GM19023 (cell line): ENCODE measurements around the gene FUOM.
"Not testable (repeated sequence)": the region's sequence is repeated elsewhere in the genome, so short reads cannot be mapped to it uniquely, and the experiment has no call there.

Experiments used
- ATAC-seq: cut with Tn5 transposase; IDR thresholded peaks from one replicate; pipeline ENCODE4 v1.9.1; 2021; ENCODE audit warnings: mild to moderate bottlenecking, moderate library complexity; ENCODE audit not compliant: unreplicated experiment

Gene FUOM

GRCh38 chr10:133370030-133370786, 12.4 kb upstream of the FUOM start:
- no peak for ATAC-seq

GRCh38 chr10:133368153-133368552, 10.3 kb upstream of the FUOM start:
- ATAC-seq, result no peak

- not testable (repeated sequence) for ATAC-seq
These were observed 9.6 kb upstream of the FUOM start for GRCh38 chr10:133367461-133367860.

- ATAC-seq, result no peak
These were observed 8.9 kb upstream of the FUOM start for GRCh38 chr10:133366751-133367150.

DNA sequence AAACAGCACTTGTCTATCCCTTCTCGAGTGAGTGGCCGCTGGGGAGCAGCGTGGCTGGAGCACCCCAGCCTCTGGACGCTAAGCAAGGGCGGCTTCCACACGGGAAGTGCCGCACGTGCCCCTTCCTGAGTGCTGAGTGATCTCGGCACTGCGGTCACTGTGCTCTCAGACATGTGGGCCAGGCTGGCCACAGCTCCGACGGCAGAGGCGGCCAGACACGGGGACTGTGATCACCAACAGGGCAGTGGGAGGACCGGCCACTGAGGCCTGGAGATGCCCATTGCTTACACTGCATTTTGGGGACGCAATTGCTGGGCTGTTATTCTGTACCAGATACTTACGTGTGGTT, 8.3 kb upstream of the FUOM start:
- no peak for ATAC-seq

DNA sequence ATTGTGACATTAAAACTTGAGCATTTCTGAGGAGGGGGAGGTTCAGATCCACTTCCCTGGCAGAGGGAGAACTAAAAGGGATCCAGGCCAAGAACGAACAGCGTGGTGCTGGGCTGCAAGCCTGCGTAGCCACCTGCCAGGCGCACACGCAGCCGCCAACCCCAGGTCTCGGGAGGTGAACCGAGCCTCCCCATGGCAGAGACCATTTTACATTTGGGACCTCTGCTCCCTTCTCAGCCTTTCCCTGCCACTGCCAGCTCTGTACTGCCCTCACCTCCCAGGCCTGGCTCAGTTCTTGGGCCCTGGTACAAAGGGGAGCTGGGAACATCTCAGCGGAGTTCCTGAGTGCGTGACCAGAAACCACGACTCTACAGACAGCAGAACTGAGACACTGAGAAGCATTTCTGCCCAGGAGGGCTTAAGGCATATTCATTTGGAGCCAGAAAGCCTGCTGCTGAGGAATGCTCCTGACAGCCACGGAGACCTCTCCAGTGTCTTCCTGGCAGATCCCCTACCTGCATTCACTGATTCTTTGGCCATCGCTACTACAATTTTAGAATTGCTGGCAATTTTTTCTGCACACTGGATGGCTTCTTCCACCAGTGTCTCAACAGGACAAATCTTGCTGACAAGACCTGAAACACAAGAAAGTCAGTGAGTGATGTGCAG, 7.8 kb upstream of the FUOM start:
- ATAC-seq, result no peak

DNA sequence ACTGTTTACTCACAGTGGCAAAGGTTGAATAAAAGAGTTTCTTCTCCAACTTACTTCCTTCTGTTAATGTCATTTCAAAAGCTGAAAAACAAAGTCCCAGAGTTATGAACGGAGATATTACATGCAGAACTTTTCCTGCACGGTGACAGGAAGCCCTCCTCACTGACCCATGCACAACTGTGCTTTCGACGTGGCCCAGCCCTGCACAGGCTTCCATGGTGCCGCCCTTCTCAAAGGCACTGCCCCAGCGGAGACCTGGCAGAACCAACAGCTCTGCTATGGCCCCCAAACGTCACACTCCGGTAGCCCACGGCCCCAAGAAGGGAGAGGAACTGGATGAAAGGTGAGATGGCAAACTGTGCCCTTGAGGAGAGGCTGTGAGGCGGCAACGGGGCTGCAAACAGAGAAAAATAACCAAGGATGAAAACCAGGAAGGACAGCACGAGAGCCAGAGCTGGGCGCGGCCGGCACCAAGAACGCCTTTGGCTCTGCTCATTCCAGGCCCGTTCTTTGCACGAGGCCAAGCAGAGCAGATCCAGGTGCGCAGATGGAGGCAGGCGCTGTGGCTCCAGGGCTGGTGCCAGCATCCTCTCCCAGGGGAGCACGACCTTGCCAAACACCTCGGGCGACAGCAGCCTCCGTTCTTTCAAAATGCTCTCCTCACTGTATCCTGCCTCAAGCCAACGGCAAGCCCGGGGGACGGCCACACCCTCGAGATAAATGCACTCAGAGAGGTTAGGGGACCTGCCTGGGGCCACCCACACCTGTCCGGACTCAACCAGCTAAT, 7.0 kb upstream of the FUOM start:
- no peak for ATAC-seq

- ATAC-seq, result no peak
These were observed 5.0 kb upstream of the FUOM start for GRCh38 chr10:133362846-133363245.

GRCh38 chr10:133361773-133362441, 4.1 kb upstream of the FUOM start:
- no peak for ATAC-seq

- ATAC-seq, result no peak
These were observed 3.4 kb upstream of the FUOM start for GRCh38 chr10:133361227-133361626.

DNA sequence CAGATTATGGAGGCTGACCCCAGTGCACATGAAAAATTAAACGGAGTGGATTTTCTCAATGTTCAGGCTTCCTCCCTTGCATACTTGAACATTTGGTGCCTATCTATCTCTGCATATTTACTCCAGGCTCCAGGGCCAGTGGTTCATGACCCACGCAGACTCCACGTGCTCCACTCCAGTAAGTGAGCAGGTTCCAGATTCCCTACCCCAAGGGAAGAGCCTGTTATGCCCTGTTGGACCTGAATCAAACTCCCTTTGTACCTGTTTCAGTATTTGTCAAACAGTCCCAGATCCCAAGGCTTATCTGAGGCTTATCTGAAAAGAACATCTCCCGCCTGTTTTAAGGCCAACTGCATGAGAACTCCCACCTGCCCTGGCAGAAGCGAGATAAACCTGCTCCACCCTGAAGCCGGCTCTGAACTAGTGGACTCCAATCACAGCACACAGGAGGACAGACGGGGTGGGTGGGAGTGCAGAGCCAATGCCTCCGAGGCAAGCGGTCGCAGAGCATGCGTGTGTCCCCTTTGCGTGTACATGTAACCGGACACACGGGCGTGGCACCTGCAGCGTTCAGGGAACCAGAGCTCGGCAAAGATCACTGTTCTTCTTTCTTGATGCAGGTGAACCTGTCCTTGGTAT, 2.3 kb upstream of the FUOM start:
- no peak for ATAC-seq

- no peak for ATAC-seq
These were observed 1.7 kb upstream of the FUOM start for GRCh38 chr10:133359554-133359971.

DNA sequence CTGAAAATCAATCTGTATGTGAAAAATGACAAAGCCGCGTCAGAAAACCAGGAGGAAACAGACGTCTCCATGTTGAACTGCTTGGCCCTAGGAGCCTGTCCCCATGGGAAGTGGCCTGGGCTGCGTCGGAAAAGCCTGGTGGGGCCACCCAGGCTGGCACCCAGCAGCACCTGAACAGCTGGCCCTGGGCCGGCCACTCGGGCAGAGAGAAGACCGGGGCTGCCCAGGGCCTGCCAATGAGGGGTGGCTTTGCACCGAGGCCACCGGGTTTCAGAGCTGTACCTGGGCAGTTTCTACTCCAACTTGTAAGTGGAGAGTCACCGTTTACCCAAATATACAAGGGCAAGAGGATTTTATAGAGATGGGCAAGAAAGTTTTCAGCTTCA, 1.1 kb upstream of the FUOM start:
- ATAC-seq, result no peak

- no peak for ATAC-seq
These were observed 524 bp upstream of the FUOM start for GRCh38 chr10:133358162-133358924.

- no peak for ATAC-seq
These were observed 1.1 kb downstream of the FUOM start for GRCh38 chr10:133356549-133357284.

DNA sequence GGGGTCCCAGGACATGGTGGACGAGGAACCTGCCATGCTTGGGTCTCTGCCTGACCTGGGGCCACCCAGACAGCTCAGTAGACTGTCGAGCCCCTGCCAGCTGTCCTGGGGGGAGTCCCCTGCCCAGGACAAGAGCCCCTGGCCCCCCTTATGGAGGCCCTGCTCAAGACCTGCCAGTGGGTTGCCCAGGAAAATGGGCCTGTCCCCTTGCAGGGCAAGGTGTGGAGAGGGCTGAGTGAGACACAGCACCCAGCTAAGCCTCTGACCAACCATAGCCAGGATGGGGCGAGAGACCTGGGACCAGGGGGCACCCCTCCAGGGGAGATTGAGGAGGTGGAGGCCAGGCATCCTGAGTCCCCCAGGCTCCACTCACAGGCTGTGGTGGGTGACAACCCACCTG, 1.8 kb downstream of the FUOM start:
- ATAC-seq, result no peak

DNA sequence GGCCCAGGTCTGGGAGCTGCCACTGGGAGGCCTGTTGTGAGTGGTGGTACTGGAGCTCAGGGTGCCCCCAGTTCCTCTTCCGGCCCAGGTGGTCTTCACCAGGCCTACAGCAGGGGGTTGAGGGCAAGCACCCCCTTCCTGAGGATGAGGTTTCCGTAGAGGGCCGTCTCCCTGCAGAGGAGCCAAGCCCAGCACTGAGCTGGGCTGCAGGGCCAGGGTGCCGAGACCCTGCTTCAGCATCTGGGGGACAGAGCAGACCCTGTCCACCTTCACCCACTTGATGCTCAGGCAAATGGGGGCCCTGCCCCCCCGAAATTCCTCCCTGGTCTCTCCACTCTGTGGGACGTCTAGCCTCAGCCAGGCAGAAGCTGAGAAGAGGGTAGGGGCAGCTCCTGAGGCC, 2.6 kb downstream of the FUOM start:
- ATAC-seq, result no peak

GRCh38 chr10:133354672-133355240, 3.1 kb downstream of the FUOM start:
- no peak for ATAC-seq

GRCh38 chr10:133353988-133354605, 3.7 kb downstream of the FUOM start:
- no peak for ATAC-seq
